A549 (cell line): ENCODE measurements around the gene NLRC5. TPM values are rescaled to one million over a fixed set of nuclear protein-coding genes. Genes with fewer than 3 reads are reported as not detected.

ENCODE experiments used
- ATAC-seq, 2 experiments: fragments of 200-7000 bp in 1 of 2; fragments of >200 bp in 1 of 2; cut with Nextera tagmentation in 1 of 2; cut with Tn5 transposase in 1 of 2; 3 replicates each; pipeline versions ENCODE4 v1.8.0 to v1.9.1; 2018 to 2020; ENCODE audit warnings: mild to moderate bottlenecking in 1 of 2, moderate library complexity in 1 of 2
- CTCF ChIA-PET: fragments of 300-600 bp; sonication (Branson Sonifier 250); formaldehyde crosslinking; extraction: SDS; loops from one replicate; lab custom pipeline; 2021; ENCODE audit warnings: antibody characterized with exemption, inconsistent platforms; lab: Yijun Ruan, JAX
- POLR2A ChIA-PET: fragments of 350-600 bp; formaldehyde crosslinking; extraction: SDS; loops from one replicate; lab custom pipeline; 2021; ENCODE audit warnings: antibody characterized with exemption, inconsistent platforms; lab: Yijun Ruan, JAX
- DNase-seq, 2 experiments: peaks; one replicate each; pipeline versions ENCODE4 v3.0.0 to v3.0.0-alpha.2; 2011 to 2016; ENCODE audit warnings: low read depth in 1 of 2, low spot score in 1 of 2
- FAIRE-seq: peaks from 2 replicates; lab custom pipeline; 2011; peaks lifted over from hg19 to GRCh38; lab: Jason Lieb, UNC
- H3K27ac ChIP-seq, 2 experiments: fragments of >200 bp; sonication (Bioruptor Twin); formaldehyde crosslinking; 3 replicates each; pipeline ENCODE4 v1.5.1; 2016 to 2017
- H3K4me1 ChIP-seq: fragments of >200 bp; sonication (Bioruptor Twin); formaldehyde crosslinking; 3 replicates; pipeline ENCODE4 v1.6.1; 2016
- H3K4me2 ChIP-seq: fragments of >200 bp; sonication (Bioruptor Twin); formaldehyde crosslinking; 3 replicates; pipeline ENCODE4 v1.6.1; 2016
- H3K4me3 ChIP-seq: fragments of >200 bp; sonication (Bioruptor Twin); formaldehyde crosslinking; 3 replicates; pipeline ENCODE4 v1.5.1; 2016
- H3K9me3 ChIP-seq: fragments of >200 bp; sonication (Bioruptor Twin); formaldehyde crosslinking; 3 replicates; pipeline ENCODE4 v1.6.1; 2016
- ATOH8 ChIP-seq: fragments of 250-450 bp; sonication (Bioruptor Pico); IDR thresholded peaks from 2 replicates; pipeline ENCODE4 v1.5.0; 2020; ENCODE audit warnings: low read depth, mild to moderate bottlenecking, moderate library complexity
- BCL3 ChIP-seq: fragments of >200 bp; sonication (Bioruptor Twin); formaldehyde crosslinking; IDR thresholded peaks from 3 replicates; pipeline ENCODE4 v1.6.1; 2016
- BHLHE40 ChIP-seq: IDR thresholded peaks from 2 replicates; pipeline ENCODE4 v1.6.1; 2012; ENCODE audit warnings: low read depth, low read length, inconsistent platforms
- CBX8 ChIP-seq: fragments of 200-600 bp; sonication (generic); IDR thresholded peaks from 2 replicates; pipeline ENCODE4 v1.6.1; 2016
- CEBPB ChIP-seq, 2 experiments: fragments of >200 bp in 1 of 2; sonication (Bioruptor Twin) in 1 of 2; formaldehyde crosslinking in 1 of 2; IDR thresholded peaks; 2 replicates each; pipeline ENCODE4 v1.6.1; 2012 to 2016
- HES2 ChIP-seq: fragments of >200 bp; sonication (Bioruptor Twin); formaldehyde crosslinking; IDR thresholded peaks from 2 replicates; pipeline ENCODE4 v1.6.1; 2016
- HEYL ChIP-seq: fragments of 250-450 bp; sonication (Bioruptor Pico); IDR thresholded peaks from 2 replicates; pipeline ENCODE4 v1.8.0; 2021; ENCODE audit warnings: mild to moderate bottlenecking, moderate library complexity
- HOXA7 ChIP-seq: fragments of 250-450 bp; sonication (Bioruptor Pico); IDR thresholded peaks from 2 replicates; pipeline ENCODE4 v1.5.0; 2020; ENCODE audit warnings: mild to moderate bottlenecking, moderate library complexity
- HOXB5 ChIP-seq: fragments of 250-450 bp; sonication (Bioruptor Pico); IDR thresholded peaks from 2 replicates; pipeline ENCODE4 v1.5.0; 2020; ENCODE audit warnings: mild to moderate bottlenecking, moderate library complexity
- KDM5A ChIP-seq: fragments of 200-600 bp; sonication (generic); IDR thresholded peaks from 2 replicates; pipeline ENCODE4 v1.6.1; 2016; ENCODE audit warnings: antibody characterized with exemption, mild to moderate bottlenecking
- MYC ChIP-seq: IDR thresholded peaks from 2 replicates; pipeline ENCODE4 v1.6.1; 2012; ENCODE audit warnings: mild to moderate bottlenecking, inconsistent platforms, low read length, improper control_type of control experiment, borderline replicate concordance
- NFE2L2 ChIP-seq: fragments of 150-350 bp; conservative IDR thresholded peaks from 2 replicates; pipeline ENCODE4 v1.6.1; 2014; ENCODE audit warnings: low read length
- NPAS2 ChIP-seq: fragments of 250-450 bp; sonication (Bioruptor Pico); IDR thresholded peaks from 2 replicates; pipeline ENCODE4 v1.8.0; 2022; ENCODE audit warnings: mild to moderate bottlenecking, moderate library complexity, borderline replicate concordance
- PHF8 ChIP-seq: fragments of 200-600 bp; sonication (generic); IDR thresholded peaks from 2 replicates; pipeline ENCODE4 v1.6.1; 2016; ENCODE audit warnings: low read depth, mild to moderate bottlenecking, antibody characterized with exemption, moderate library complexity, borderline replicate concordance
- POLR2A ChIP-seq: IDR thresholded peaks from 2 replicates; pipeline ENCODE4 v1.6.1; 2012; ENCODE audit warnings: mild to moderate bottlenecking, low read length
- REST ChIP-seq: fragments of 200-600 bp; sonication (generic); IDR thresholded peaks from 2 replicates; pipeline ENCODE4 v1.6.1; 2016; ENCODE audit warnings: antibody characterized with exemption, mild to moderate bottlenecking, moderate library complexity
- SMC3 ChIP-seq: fragments of >200 bp; sonication (Bioruptor Twin); formaldehyde crosslinking; IDR thresholded peaks from 3 replicates; pipeline ENCODE4 v1.6.1; 2018; ENCODE audit warnings: inconsistent platforms
- TFCP2L1 ChIP-seq: fragments of 250-450 bp; sonication (Bioruptor Pico); IDR thresholded peaks from 2 replicates; pipeline ENCODE4 v1.5.0; 2021; ENCODE audit warnings: mild to moderate bottlenecking
- USF2 ChIP-seq: fragments of 450-650 bp; IDR thresholded peaks from 2 replicates; pipeline ENCODE4 v1.6.1; 2014; ENCODE audit warnings: antibody characterized with exemption
- ZC3H11A ChIP-seq: fragments of 450-650 bp; IDR thresholded peaks from 2 replicates; pipeline ENCODE4 v1.6.1; 2014; ENCODE audit warnings: antibody characterized with exemption, mild to moderate bottlenecking
- WGBS: methylation state at CpG from one replicate; pipeline ENCODE4 v1.1.6; 2017; ENCODE audit errors: missing lambda C conversion rate; 5-methylcytosine and 5-hydroxymethylcytosine counted together
- polyA plus RNA-seq, 4 experiments: library from polyadenylated mRNA; depleted of rRNA in 3 of 4; stranded (reverse); fragments of >200 nt; fragmentation: RNase III in 1 of 4; extraction: RNeasy Plus Mini Kit Qiagen cat#74134 plus additional on column Dnase treatment in 1 of 4; gene quantifications; 2 replicates in 3 of 4; 3 replicates in 1 of 4; pipeline ENCODE4 v1.2.3, GENCODE V29; 2011 to 2017

Gene NLRC5
- polyA plus RNA-seq, 2 of the 4 experiments (the other 2 are of a cell fraction) = 2.5 to 3.6 TPM

- no peak overlapping the region for H3K4me2 ChIP-seq
- H3K27ac ChIP-seq = no peak overlapping the region
- WGBS = 81% methylated on average over 3 of the region's 11 CpGs
Observed at GRCh38 chr16:57061084-57061905, 71.9 kb downstream of the NLRC5 start.

More at GRCh38 chr16:57061084-57061905, 71.9 kb downstream of the NLRC5 start:
- H3K4me1 ChIP-seq = no peaks in the 10 kb centered on the region
- no peak for DNase-seq
- peak; percentile 40 to 53; a peak in 4 of 6 replicates for ATAC-seq
- ChIA-PET POLR2A (no interaction called here), CTCF (interaction anchor here (0.8 to 1.9 kb wide), 5 partner anchors 16 to 31 kb away, joined by 3 to 6 read pairs (median 3); partner anchors contain the start of gene CPNE2)
- no peak overlapping the region for H3K4me3 ChIP-seq
- H3K9me3 ChIP-seq = no peaks in the 10 kb centered on the region
- no peak for TF ChIP-seq BHLHE40
- no peak for TF ChIP-seq CBX8
- TF ChIP-seq POLR2A = no peak
- TF ChIP-seq PHF8 = no peak
- TF ChIP-seq CEBPB (IDR thresholded peaks at IDR 0.05) = no peak
- TF ChIP-seq USF2 = no peak
- TF ChIP-seq BCL3 = no peak
- TF ChIP-seq TFCP2L1 = no peak
- TF ChIP-seq ZC3H11A = no peak
- TF ChIP-seq HOXB5 (CRISPR knock-in tag) = no peak
- no peak for TF ChIP-seq SMC3
- no peak for TF ChIP-seq NFE2L2
- no peak for TF ChIP-seq MYC
- TF ChIP-seq REST = no peak
- no peak for TF ChIP-seq NPAS2
- no peak for TF ChIP-seq HES2
- TF ChIP-seq HOXA7 (CRISPR knock-in tag) = no peak
- no peak for TF ChIP-seq ATOH8 (CRISPR knock-in tag)
- TF ChIP-seq KDM5A = no peak
- TF ChIP-seq HEYL (CRISPR knock-in tag) = no peak
- TF ChIP-seq, all 56 proteins: peak for 0
- no peak for FAIRE-seq
